RWPE2 (cell line): ENCODE results near the gene ADAMTS6.
A peak's percentile ranks its signal among the peaks of the same experiment; 100 is the strongest.

Source experiments
- ATAC-seq: fragments of 200-7000 bp; cut with Tn5 transposase; 3 replicates; pipeline ENCODE4 v1.9.1; 2021; ENCODE audit warnings: low read depth
- DNase-seq: peaks from one replicate; pipeline ENCODE4 v3.0.0-alpha.2; 2020; ENCODE audit warnings: low spot score
- H3K27ac ChIP-seq: fragments of 450-650 bp; 2 replicates; pipeline ENCODE4 v1.5.1; 2017; ENCODE audit warnings: mild to moderate bottlenecking; ENCODE audit not compliant: poor library complexity, severe bottlenecking
- H3K27me3 ChIP-seq: fragments of 250-450 bp; sonication (Bioruptor Pico); 2 replicates; pipeline ENCODE4 v1.5.1; 2021; ENCODE audit warnings: mild to moderate bottlenecking, moderate library complexity; ENCODE audit not compliant: insufficient read depth, poor library complexity, severe bottlenecking
- H3K36me3 ChIP-seq: fragments of 250-450 bp; sonication (Bioruptor Pico); 2 replicates; pipeline ENCODE4 v1.5.1; 2020; ENCODE audit warnings: low read depth, mild to moderate bottlenecking, moderate library complexity
- H3K4me1 ChIP-seq: fragments of 250-450 bp; sonication (Bioruptor Pico); 2 replicates; pipeline ENCODE4 v1.5.1; 2021; ENCODE audit warnings: mild to moderate bottlenecking, moderate library complexity; ENCODE audit not compliant: insufficient read depth, poor library complexity, severe bottlenecking
- H3K4me3 ChIP-seq: fragments of 250-450 bp; sonication (Bioruptor Pico); 2 replicates; pipeline ENCODE4 v1.5.1; 2021; ENCODE audit warnings: mild to moderate bottlenecking, moderate library complexity; ENCODE audit not compliant: severe bottlenecking
- H3K9me3 ChIP-seq: fragments of 250-450 bp; sonication (Bioruptor Pico); 2 replicates; pipeline ENCODE4 v1.5.1; 2021; ENCODE audit warnings: mild to moderate bottlenecking, moderate library complexity; ENCODE audit not compliant: severe bottlenecking
- CTCF ChIP-seq: fragments of 450-650 bp; IDR thresholded peaks from one replicate; pipeline ENCODE4 v1.5.1; 2017; ENCODE audit warnings: mild to moderate bottlenecking, moderate library complexity; ENCODE audit not compliant: poor library complexity, severe bottlenecking

The ADAMTS6 gene

GRCh38 chr5:65192331-65192730 is 289.4 kb downstream of the ADAMTS6 start:
- no peak overlapping the region for H3K4me3 ChIP-seq
- no peaks in the 10 kb centered on the region for H3K27me3 ChIP-seq
- H3K4me1 ChIP-seq = peaks cover 42% of the 10 kb centered on the region
- ATAC-seq (no peak), DNase-seq (no peak)
- H3K27ac ChIP-seq = peak overlapping the region; percentile 100
- peaks cover 43% of the 10 kb centered on the region for H3K36me3 ChIP-seq
- H3K9me3 ChIP-seq = no peaks in the 10 kb centered on the region
- TF ChIP-seq CTCF = no peak

GRCh38 chr5:65191554-65192135 is 290.1 kb downstream of the ADAMTS6 start:
- ATAC-seq = no peak
- peaks cover 44% of the 10 kb centered on the region for H3K36me3 ChIP-seq

GRCh38 chr5:65190328-65191053 is 291.2 kb downstream of the ADAMTS6 start:
- Histone ChIP-seq H3K36me3 (peaks cover 48% of the 10 kb centered on the region), H3K27me3 (no peaks in the 10 kb centered on the region), H3K4me3 (no peak overlapping the region), H3K9me3 (no peaks in the 10 kb centered on the region), H3K4me1 (peaks cover 38% of the 10 kb centered on the region), H3K27ac (peak overlapping the region; percentile 100)
- TF ChIP-seq CTCF = no peak
- DNase-seq (no peak), ATAC-seq (peak; percentile 83)

More at GRCh38 chr5:65191554-65192135, 290.1 kb downstream of the ADAMTS6 start:
- Histone ChIP-seq H3K4me3 (no peak overlapping the region), H3K27me3 (no peaks in the 10 kb centered on the region), H3K9me3 (no peaks in the 10 kb centered on the region), H3K27ac (peak overlapping the region; percentile 100), H3K4me1 (peaks cover 35% of the 10 kb centered on the region)
- no peak for TF ChIP-seq CTCF
- no peak for DNase-seq

- Histone ChIP-seq H3K9me3 (no peaks in the 10 kb centered on the region), H3K27me3 (no peaks in the 10 kb centered on the region), H3K4me1 (peaks cover 24% of the 10 kb centered on the region), H3K36me3 (peaks cover 40% of the 10 kb centered on the region), H3K27ac (peak overlapping the region; percentile 100), H3K4me3 (no peak overlapping the region)
- TF ChIP-seq CTCF = no peak
- DNase-seq (no peak), ATAC-seq (no peak)
These were observed 295.0 kb downstream of the ADAMTS6 start for GRCh38 chr5:65186646-65187227.
